Measurements from ENCODE around the gene RBM17.

- TF ChIP-seq CTCF (IDR thresholded peaks at IDR 0.05) (no peak), POLR2A (IDR thresholded peaks at IDR 0.05) (no peak)
These were observed 9.3 kb downstream of the RBM17 start for GRCh38 chr10:6098156-6098555.
